GM23338 (cell line): Measurements from ENCODE around the gene ARID1B. TPM values are rescaled to one million over a fixed set of nuclear protein-coding genes. Genes with fewer than 3 reads are reported as not detected.

Experiments used
- ATAC-seq: fragments of 200-7000 bp; cut with Tn5 transposase; 3 replicates; pipeline ENCODE4 v1.9.1; 2020
- DNase-seq: peaks from one replicate; pipeline ENCODE4 v3.0.0-alpha.2; 2015; ENCODE audit warnings: low spot score
- H2AFZ ChIP-seq: fragments of 200-600 bp; sonication (generic); 2 replicates; pipeline ENCODE4 v1.8.0; 2016; ENCODE audit warnings: antibody characterized with exemption, mild to moderate bottlenecking, moderate library complexity
- H3F3A ChIP-seq: fragments of 200-600 bp; sonication (generic); replicated peaks from 2 replicates; pipeline ENCODE4 v1.8.0; 2017; ENCODE audit warnings: antibody characterized with exemption, mixed run types, low read depth
- H3K27ac ChIP-seq: fragments of 200-600 bp; sonication (generic); 2 replicates; pipeline ENCODE4 v1.6.1; 2016; ENCODE audit warnings: low read depth
- H3K27me3 ChIP-seq: fragments of 200-600 bp; sonication (generic); 2 replicates; pipeline ENCODE4 v1.8.0; 2016; ENCODE audit warnings: mild to moderate bottlenecking, mixed run types, moderate library complexity; ENCODE audit not compliant: insufficient read depth
- H3K36me3 ChIP-seq: fragments of 200-600 bp; sonication (generic); 2 replicates; pipeline ENCODE4 v1.8.0; 2016; ENCODE audit warnings: mild to moderate bottlenecking; ENCODE audit not compliant: insufficient read depth
- H3K4me1 ChIP-seq: fragments of 200-600 bp; sonication (generic); 2 replicates; pipeline ENCODE4 v1.8.0; 2016; ENCODE audit warnings: mild to moderate bottlenecking, moderate library complexity; ENCODE audit not compliant: insufficient read depth
- H3K4me2 ChIP-seq: fragments of 200-600 bp; sonication (generic); 2 replicates; pipeline ENCODE4 v1.7.1; 2017; ENCODE audit warnings: mixed run types
- H3K4me3 ChIP-seq: fragments of 200-600 bp; sonication (generic); 2 replicates; pipeline ENCODE4 v1.6.1; 2016; ENCODE audit warnings: mixed run types
- H3K79me2 ChIP-seq: fragments of 200-600 bp; sonication (generic); replicated peaks from 2 replicates; pipeline ENCODE4 v1.8.0; 2017; ENCODE audit warnings: mild to moderate bottlenecking; ENCODE audit not compliant: insufficient read depth
- H3K9me2 ChIP-seq: fragments of 200-600 bp; sonication (generic); 2 replicates; pipeline ENCODE4 v1.8.0; 2017; ENCODE audit not compliant: insufficient read depth
- H4K20me1 ChIP-seq: fragments of 200-600 bp; sonication (generic); replicated peaks from 2 replicates; pipeline ENCODE4 v1.8.0; 2017; ENCODE audit warnings: mild to moderate bottlenecking; ENCODE audit not compliant: insufficient read depth
- H3K27ac Mint-ChIP-seq: 2 replicates; pipeline ENCODE4 v1.8.0; 2020; ENCODE audit warnings: inconsistent platforms, mild to moderate bottlenecking, moderate library complexity, mixed read lengths
- H3K27me3 Mint-ChIP-seq: 3 replicates; pipeline ENCODE4 v1.8.0; 2022; ENCODE audit warnings: low read depth, mild to moderate bottlenecking, moderate library complexity, mixed read lengths, inconsistent platforms; ENCODE audit not compliant: insufficient read depth, poor library complexity
- H3K36me3 Mint-ChIP-seq: 3 replicates; pipeline ENCODE4 v1.8.0; 2021; ENCODE audit warnings: low read depth, mild to moderate bottlenecking, inconsistent platforms, moderate library complexity, mixed read lengths
- H3K4me1 Mint-ChIP-seq: 3 replicates; pipeline ENCODE4 v1.8.0; 2020; ENCODE audit warnings: mild to moderate bottlenecking, inconsistent platforms, mixed read lengths
- H3K4me3 Mint-ChIP-seq: 3 replicates; pipeline ENCODE4 v1.8.0; 2021; ENCODE audit warnings: moderate library complexity, mild to moderate bottlenecking, inconsistent platforms, mixed read lengths
- H3K9me3 Mint-ChIP-seq: 3 replicates; pipeline ENCODE4 v1.8.0; 2020; ENCODE audit warnings: moderate library complexity, mild to moderate bottlenecking, inconsistent platforms, mixed read lengths
- CREB1 ChIP-seq: fragments of 250-450 bp; sonication (Bioruptor Pico); IDR thresholded peaks from 2 replicates; pipeline ENCODE4 v1.5.0; 2020; ENCODE audit warnings: low read depth, mild to moderate bottlenecking, moderate library complexity
- CTCF ChIP-seq, 2 experiments: fragments of 200-600 bp in 1 of 2; sonication (generic) in 1 of 2; conservative IDR thresholded peaks; 2 replicates each; pipeline versions ENCODE4 v1.5.1 to v1.6.1; 2016 to 2017; ENCODE audit warnings: antibody characterized with exemption in 2 of 2, low read depth in 2 of 2, mild to moderate bottlenecking in 2 of 2, moderate library complexity in 1 of 2
- ETS1 ChIP-seq: IDR thresholded peaks from 2 replicates; pipeline ENCODE4 v1.6.1; 2016; ENCODE audit warnings: antibody characterized with exemption
- EZH2 ChIP-seq: fragments of 200-600 bp; sonication (generic); IDR thresholded peaks from one replicate; pipeline ENCODE4 v1.8.0; 2017; ENCODE audit warnings: antibody characterized with exemption, mild to moderate bottlenecking, low read depth; ENCODE audit not compliant: unreplicated experiment
- EZH2phosphoT487 ChIP-seq: fragments of 200-600 bp; sonication (generic); IDR thresholded peaks from one replicate; pipeline ENCODE4 v1.8.1; 2018; ENCODE audit warnings: antibody characterized with exemption; ENCODE audit not compliant: unreplicated experiment
- JUNB ChIP-seq: IDR thresholded peaks from one replicate; pipeline ENCODE4 v1.6.1; 2016; ENCODE audit warnings: antibody characterized with exemption; ENCODE audit not compliant: unreplicated experiment
- NANOG ChIP-seq: IDR thresholded peaks from 2 replicates; pipeline ENCODE4 v1.6.1; 2016; ENCODE audit warnings: antibody characterized with exemption, borderline replicate concordance
- POLR2AphosphoS5 ChIP-seq: IDR thresholded peaks from 2 replicates; pipeline ENCODE4 v1.6.1; 2016; ENCODE audit warnings: antibody characterized with exemption, low read depth
- STAT1 ChIP-seq: IDR thresholded peaks from one replicate; pipeline ENCODE4 v1.6.1; 2016; ENCODE audit warnings: antibody characterized with exemption; ENCODE audit not compliant: unreplicated experiment
- ZNF114 ChIP-seq: fragments of 250-450 bp; sonication (Bioruptor Pico); IDR thresholded peaks from 2 replicates; pipeline ENCODE4 v1.5.0; 2020; ENCODE audit warnings: mild to moderate bottlenecking, moderate library complexity
- polyA plus RNA-seq: library from polyadenylated mRNA; unstranded; fragments of >200 nt; fragmentation: Nextera tagmentation; extraction: Ambion mirVana; gene quantifications from 2 replicates; pipeline ENCODE4 v1.2.1, GENCODE V29; 2016
- total RNA-seq: library from RNA; depleted of rRNA; stranded (reverse); fragments of >200 nt; shearing (Covaris generic); gene quantifications from 2 replicates; pipeline ENCODE4 v1.2.3, GENCODE V29; 2014
- TF ChIP-seq, protein P1 (sequence below): IDR thresholded peaks from one replicate; pipeline ENCODE4 v1.6.1; 2018; ENCODE audit warnings: antibody characterized with exemption; ENCODE audit not compliant: unreplicated experiment
- TF ChIP-seq, protein P2 (sequence below): fragments of 250-450 bp; sonication (Bioruptor Pico); IDR thresholded peaks from 2 replicates; pipeline ENCODE4 v1.5.0; 2020; ENCODE audit warnings: mild to moderate bottlenecking, moderate library complexity

Gene ARID1B
- total and polyA plus RNA-seq, 2 experiments from 2014 or later, result 59.3 to 72.2 TPM

DNA sequence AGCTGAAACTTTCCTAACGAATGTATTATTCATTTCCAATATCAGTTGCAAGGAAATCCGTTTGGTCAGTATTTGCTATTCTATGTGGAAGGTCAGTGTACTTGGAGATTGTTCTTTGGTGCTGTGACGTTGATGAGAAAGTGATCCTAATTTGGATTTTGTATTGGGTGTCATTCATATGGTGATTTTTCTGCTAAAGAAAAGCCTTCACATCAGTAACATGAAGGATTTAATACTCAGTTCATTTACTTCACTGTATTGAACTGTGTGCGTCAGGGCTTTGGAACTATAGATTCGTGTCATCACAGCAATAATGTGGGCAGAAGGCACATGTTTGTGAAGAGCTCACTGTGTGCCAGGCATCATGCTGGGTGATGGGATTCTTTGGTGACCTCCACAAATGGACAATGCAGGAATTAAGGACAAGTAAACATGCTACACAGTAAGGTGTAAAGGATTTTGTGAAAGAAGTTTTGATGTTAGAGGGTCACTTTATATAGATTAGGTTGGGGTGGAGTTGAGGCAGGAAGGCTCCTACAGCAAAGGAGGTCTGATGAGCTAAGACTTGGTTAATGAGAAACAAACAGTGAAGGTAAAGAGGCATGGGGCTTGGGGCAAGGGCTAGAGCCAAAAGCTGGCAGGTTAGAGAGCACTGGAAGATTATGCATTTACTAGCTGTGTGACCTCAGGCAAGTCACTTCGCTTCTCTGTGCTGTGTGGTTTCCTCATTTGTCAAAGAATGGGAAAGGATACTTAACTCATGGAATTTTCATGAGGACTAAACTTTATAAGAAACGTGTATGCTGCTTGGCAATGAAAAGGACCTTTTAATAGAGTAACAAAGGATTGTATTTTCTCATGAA, 12.1 kb downstream of the ARID1B start:
- DNase-seq (no peak), ATAC-seq (0 out of 3 replicates have a peak, but pooled peaks have one; percentile 9)
- peaks cover 82% of the 10 kb centered on the region for H3K4me1 Mint-ChIP-seq
- Histone ChIP-seq H3K27me3 (no peaks in the 10 kb centered on the region), H2AFZ (no peak overlapping the region), H3K4me3 (no peak overlapping the region), H3K4me2 (peak overlapping the region; percentile 46), H3K4me1 (peaks cover 61% of the 10 kb centered on the region), H3K9me2 (no peaks in the 10 kb centered on the region), H3F3A (no peaks in the 10 kb centered on the region), H3K27ac (no peak overlapping the region), H3K79me2 (peaks cover 100% of the 10 kb centered on the region), H3K36me3 (no peaks in the 10 kb centered on the region), H4K20me1 (peaks cover 12% of the 10 kb centered on the region; the same call in 1 of the 2 replicates)
- H3K27me3 Mint-ChIP-seq, result peaks cover 3% of the 10 kb centered on the region
- no peak overlapping the region for H3K4me3 Mint-ChIP-seq
- H3K27ac Mint-ChIP-seq, result no peak overlapping the region
- peaks cover 7% of the 10 kb centered on the region; the same call in 1 of the 3 replicates for H3K36me3 Mint-ChIP-seq
- TF ChIP-seq ETS1, result no peak
- no peak for TF ChIP-seq CREB1 (CRISPR knock-in tag)
- TF ChIP-seq EZH2, result no peak
- TF ChIP-seq, protein P1, sequence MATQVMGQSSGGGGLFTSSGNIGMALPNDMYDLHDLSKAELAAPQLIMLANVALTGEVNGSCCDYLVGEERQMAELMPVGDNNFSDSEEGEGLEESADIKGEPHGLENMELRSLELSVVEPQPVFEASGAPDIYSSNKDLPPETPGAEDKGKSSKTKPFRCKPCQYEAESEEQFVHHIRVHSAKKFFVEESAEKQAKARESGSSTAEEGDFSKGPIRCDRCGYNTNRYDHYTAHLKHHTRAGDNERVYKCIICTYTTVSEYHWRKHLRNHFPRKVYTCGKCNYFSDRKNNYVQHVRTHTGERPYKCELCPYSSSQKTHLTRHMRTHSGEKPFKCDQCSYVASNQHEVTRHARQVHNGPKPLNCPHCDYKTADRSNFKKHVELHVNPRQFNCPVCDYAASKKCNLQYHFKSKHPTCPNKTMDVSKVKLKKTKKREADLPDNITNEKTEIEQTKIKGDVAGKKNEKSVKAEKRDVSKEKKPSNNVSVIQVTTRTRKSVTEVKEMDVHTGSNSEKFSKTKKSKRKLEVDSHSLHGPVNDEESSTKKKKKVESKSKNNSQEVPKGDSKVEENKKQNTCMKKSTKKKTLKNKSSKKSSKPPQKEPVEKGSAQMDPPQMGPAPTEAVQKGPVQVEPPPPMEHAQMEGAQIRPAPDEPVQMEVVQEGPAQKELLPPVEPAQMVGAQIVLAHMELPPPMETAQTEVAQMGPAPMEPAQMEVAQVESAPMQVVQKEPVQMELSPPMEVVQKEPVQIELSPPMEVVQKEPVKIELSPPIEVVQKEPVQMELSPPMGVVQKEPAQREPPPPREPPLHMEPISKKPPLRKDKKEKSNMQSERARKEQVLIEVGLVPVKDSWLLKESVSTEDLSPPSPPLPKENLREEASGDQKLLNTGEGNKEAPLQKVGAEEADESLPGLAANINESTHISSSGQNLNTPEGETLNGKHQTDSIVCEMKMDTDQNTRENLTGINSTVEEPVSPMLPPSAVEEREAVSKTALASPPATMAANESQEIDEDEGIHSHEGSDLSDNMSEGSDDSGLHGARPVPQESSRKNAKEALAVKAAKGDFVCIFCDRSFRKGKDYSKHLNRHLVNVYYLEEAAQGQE, result no peak
- no peak for TF ChIP-seq EZH2phosphoT487
- no peak for TF ChIP-seq ZNF114 (CRISPR knock-in tag)
- no peak for TF ChIP-seq STAT1
- TF ChIP-seq POLR2AphosphoS5, result no peak
- TF ChIP-seq, protein P2, sequence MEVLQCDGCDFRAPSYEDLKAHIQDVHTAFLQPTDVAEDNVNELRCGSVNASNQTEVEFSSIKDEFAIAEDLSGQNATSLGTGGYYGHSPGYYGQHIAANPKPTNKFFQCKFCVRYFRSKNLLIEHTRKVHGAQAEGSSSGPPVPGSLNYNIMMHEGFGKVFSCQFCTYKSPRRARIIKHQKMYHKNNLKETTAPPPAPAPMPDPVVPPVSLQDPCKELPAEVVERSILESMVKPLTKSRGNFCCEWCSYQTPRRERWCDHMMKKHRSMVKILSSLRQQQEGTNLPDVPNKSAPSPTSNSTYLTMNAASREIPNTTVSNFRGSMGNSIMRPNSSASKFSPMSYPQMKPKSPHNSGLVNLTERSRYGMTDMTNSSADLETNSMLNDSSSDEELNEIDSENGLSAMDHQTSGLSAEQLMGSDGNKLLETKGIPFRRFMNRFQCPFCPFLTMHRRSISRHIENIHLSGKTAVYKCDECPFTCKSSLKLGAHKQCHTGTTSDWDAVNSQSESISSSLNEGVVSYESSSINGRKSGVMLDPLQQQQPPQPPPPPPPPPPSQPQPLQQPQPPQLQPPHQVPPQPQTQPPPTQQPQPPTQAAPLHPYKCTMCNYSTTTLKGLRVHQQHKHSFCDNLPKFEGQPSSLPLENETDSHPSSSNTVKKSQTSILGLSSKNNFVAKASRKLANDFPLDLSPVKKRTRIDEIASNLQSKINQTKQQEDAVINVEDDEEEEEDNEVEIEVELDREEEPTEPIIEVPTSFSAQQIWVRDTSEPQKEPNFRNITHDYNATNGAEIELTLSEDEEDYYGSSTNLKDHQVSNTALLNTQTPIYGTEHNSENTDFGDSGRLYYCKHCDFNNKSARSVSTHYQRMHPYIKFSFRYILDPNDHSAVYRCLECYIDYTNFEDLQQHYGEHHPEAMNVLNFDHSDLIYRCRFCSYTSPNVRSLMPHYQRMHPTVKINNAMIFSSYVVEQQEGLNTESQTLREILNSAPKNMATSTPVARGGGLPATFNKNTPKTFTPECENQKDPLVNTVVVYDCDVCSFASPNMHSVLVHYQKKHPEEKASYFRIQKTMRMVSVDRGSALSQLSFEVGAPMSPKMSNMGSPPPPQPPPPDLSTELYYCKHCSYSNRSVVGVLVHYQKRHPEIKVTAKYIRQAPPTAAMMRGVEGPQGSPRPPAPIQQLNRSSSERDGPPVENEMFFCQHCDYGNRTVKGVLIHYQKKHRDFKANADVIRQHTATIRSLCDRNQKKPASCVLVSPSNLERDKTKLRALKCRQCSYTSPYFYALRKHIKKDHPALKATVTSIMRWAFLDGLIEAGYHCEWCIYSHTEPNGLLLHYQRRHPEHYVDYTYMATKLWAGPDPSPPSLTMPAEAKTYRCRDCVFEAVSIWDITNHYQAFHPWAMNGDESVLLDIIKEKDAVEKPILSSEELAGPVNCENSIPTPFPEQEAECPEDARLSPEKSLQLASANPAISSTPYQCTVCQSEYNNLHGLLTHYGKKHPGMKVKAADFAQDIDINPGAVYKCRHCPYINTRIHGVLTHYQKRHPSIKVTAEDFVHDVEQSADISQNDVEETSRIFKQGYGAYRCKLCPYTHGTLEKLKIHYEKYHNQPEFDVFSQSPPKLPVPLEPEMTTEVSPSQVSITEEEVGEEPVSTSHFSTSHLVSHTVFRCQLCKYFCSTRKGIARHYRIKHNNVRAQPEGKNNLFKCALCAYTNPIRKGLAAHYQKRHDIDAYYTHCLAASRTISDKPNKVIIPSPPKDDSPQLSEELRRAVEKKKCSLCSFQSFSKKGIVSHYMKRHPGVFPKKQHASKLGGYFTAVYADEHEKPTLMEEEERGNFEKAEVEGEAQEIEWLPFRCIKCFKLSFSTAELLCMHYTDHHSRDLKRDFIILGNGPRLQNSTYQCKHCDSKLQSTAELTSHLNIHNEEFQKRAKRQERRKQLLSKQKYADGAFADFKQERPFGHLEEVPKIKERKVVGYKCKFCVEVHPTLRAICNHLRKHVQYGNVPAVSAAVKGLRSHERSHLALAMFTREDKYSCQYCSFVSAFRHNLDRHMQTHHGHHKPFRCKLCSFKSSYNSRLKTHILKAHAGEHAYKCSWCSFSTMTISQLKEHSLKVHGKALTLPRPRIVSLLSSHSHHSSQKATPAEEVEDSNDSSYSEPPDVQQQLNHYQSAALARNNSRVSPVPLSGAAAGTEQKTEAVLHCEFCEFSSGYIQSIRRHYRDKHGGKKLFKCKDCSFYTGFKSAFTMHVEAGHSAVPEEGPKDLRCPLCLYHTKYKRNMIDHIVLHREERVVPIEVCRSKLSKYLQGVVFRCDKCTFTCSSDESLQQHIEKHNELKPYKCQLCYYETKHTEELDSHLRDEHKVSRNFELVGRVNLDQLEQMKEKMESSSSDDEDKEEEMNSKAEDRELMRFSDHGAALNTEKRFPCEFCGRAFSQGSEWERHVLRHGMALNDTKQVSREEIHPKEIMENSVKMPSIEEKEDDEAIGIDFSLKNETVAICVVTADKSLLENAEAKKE (CRISPR knock-in tag), result no peak
- no peak for TF ChIP-seq JUNB
- TF ChIP-seq CTCF (conservative IDR thresholded peaks at IDR 0.05; ENCODE audit: low read depth in 2 of 2), result no peak
- no peak for TF ChIP-seq NANOG
- H3K9me3 Mint-ChIP-seq, result no peaks in the 10 kb centered on the region
